Upper lobe of left lung (tissue), 4 donors: ENCODE measurements around the gene CEBPA.

Experiments
- EP300 ChIP-seq, 4 donors: sonication (generic); formaldehyde crosslinking; IDR thresholded peaks; one replicate each; pipeline ENCODE4 v1.5.1; 2017; ENCODE audit warnings: antibody characterized with exemption in 4 of 4, control low read depth in 2 of 4
- POLR2A ChIP-seq, 4 donors: fragments of 450-650 bp; IDR thresholded peaks; one replicate each; pipeline ENCODE4 v1.5.1; 2016 to 2017; ENCODE audit warnings: antibody characterized with exemption in 4 of 4, mild to moderate bottlenecking in 2 of 4
- POLR2AphosphoS5 ChIP-seq, 2 donors: sonication (generic); formaldehyde crosslinking; IDR thresholded peaks; one replicate each; pipeline ENCODE4 v1.5.1; 2017; ENCODE audit warnings: antibody characterized with exemption in 2 of 2

DNA sequence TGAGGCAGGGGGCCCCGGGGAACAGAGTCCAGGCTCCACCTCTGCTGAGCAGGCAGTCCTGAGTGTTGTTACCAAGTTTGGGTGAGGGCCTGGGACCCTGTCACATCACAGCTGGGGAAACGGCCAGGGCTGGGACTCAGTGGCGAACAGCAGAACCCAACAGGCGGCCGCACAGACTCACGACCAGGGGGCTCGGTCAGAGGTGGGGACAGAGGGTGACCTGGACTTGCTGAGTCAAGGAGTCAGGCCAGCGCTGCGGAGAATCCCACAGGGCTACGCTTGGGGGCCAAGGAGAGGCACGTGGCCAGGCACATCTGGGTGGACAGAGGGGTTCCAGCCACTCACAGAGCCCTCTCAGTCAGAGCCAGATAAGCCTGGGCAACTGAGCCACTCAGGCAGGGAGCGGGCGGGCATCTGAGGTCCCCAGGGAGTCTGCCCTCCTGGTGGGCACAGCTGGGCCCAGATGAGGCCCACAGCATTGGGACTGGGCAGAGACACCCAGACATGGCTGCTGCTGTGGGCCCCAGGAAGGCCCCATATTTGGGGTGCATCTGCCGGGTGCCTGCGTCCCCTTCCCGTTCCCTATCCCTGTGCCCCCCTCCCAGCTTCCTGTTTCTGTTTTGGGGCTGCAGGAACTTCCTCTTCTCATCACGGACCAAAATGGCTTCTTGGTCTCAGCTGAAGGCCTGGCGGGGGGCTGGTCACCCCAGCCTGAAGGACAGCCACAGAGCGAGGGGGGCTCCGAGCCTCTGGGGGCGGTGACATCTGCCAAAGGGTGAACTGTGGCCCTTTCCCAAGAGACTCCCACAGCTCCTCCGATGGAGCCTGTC lies 34.0 kb downstream of the CEBPA start:
- TF ChIP-seq POLR2AphosphoS5 (IDR thresholded peaks at IDR 0.05) (no peak), EP300 (IDR thresholded peaks at IDR 0.05) (no peak), POLR2A (IDR thresholded peaks at IDR 0.05) (peak in 1 of 4 donors; percentile 18)
